H1 (cell line): ENCODE data around the gene SLC66A2. TPM values are rescaled to one million over a fixed set of nuclear protein-coding genes. Genes with fewer than 3 reads are reported as not detected.

Experiments
- BACH1 ChIP-seq: IDR thresholded peaks from 2 replicates; pipeline ENCODE4 v1.6.1; 2012; ENCODE audit warnings: low read length, improper control_type of control experiment
- CBX8 ChIP-seq: fragments of 300-800, 300-1000 bp; sonication (generic); IDR thresholded peaks from 2 replicates; pipeline ENCODE4 v1.7.1; 2016; ENCODE audit warnings: low read depth, low read length, borderline replicate concordance
- CREB1 ChIP-seq: IDR thresholded peaks from 2 replicates; pipeline ENCODE4 v1.6.1; 2012; ENCODE audit warnings: inconsistent platforms
- SIN3A ChIP-seq, 2 experiments: IDR thresholded peaks in 1 of 2; conservative IDR thresholded peaks in 1 of 2; 2 replicates each; pipeline ENCODE4 v1.6.1; 2011 to 2012; ENCODE audit warnings: low read length in 2 of 2, improper control_type of control experiment in 1 of 2, low read depth in 1 of 2, mild to moderate bottlenecking in 1 of 2
- SUZ12 ChIP-seq: fragments of 200-600 bp; sonication (generic); IDR thresholded peaks from 2 replicates; pipeline ENCODE4 v1.6.1; 2012; ENCODE audit warnings: mild to moderate bottlenecking, inconsistent platforms, low read length, moderate library complexity, mixed read lengths
- polyA plus RNA-seq, 7 experiments: library from polyadenylated mRNA; depleted of rRNA in 3 of 7; stranded (reverse) in 5 of 7; unstranded in 2 of 7; fragments of >200 nt in 5 of 7; fragments of 200-250 nt in 2 of 7; gene quantifications; 1 replicate in 5 of 7; 2 replicates in 1 of 7; 4 replicates in 1 of 7; pipeline versions ENCODE4 v1.2.1 to v1.2.3, GENCODE V29; 2011 to 2013; ENCODE audit warnings: missing spikeins in 2 of 7, mixed read lengths in 2 of 7
- total RNA-seq: library from RNA; stranded (reverse); fragmentation: NEBNext Ultra II Directional; extraction: Animal tissue kit (Norgen Biotek cat#: 25700); gene quantifications from 2 replicates; pipeline ENCODE4 v1.2.1, GENCODE V29; 2021

The SLC66A2 gene
- total and polyA plus RNA-seq, 2 of the 8 experiments (the other 6 are each of a cell fraction or from before 2014, with no cell fraction given) = 15.0 to 18.9 TPM

DNA sequence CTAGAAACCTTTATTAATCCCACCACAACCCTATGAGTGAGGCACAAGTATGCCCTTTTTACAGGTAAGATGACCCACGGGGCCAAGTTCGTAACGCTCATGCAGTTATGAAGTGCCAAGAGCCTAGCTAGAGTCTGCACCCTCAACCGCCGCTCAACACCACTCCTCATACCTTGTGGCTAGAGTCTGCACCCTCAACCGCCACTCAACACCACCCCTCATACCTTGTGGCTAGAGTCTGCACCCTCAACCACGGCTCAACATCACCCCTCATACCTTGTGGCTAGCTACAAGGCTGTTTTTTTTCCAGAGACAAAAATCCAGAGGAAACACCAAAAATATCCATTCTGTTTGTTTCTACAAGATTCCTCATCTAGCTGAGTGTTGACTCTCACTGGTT lies 32.3 kb upstream of the SLC66A2 start (continued):
- TF ChIP-seq CBX8 = no peak
- no peak for TF ChIP-seq CREB1
- TF ChIP-seq SUZ12 = no peak
- TF ChIP-seq BACH1 = no peak
- no peak for TF ChIP-seq SIN3A (conservative IDR thresholded peaks at IDR 0.05 in 1 of 2, IDR thresholded peaks at IDR 0.05 in 1 of 2; ENCODE audit: low read depth in 1 of 2, low read length in 2 of 2)
